Hepatocyte (in vitro differentiated cells): ENCODE measurements around the gene PIK3R6. TPM values are rescaled to one million over a fixed set of nuclear protein-coding genes. Genes with fewer than 3 reads are reported as not detected.

ENCODE experiments used
- DNase-seq: peaks from one replicate; pipeline ENCODE4 v3.0.0-alpha.2; 2016; ENCODE audit warnings: low spot score
- H2AFZ ChIP-seq: fragments of 200-600 bp; sonication (generic); 2 replicates; pipeline ENCODE4 v1.6.0; 2016; ENCODE audit warnings: antibody characterized with exemption, mild to moderate bottlenecking
- H3K27ac ChIP-seq: fragments of 200-600 bp; sonication (generic); 2 replicates; pipeline ENCODE4 v1.5.1; 2016; ENCODE audit warnings: mild to moderate bottlenecking
- H3K27me3 ChIP-seq: fragments of 200-600 bp; sonication (generic); 2 replicates; pipeline ENCODE4 v1.6.1; 2016
- H3K36me3 ChIP-seq: fragments of 200-600 bp; sonication (generic); replicated peaks from 2 replicates; pipeline ENCODE4 v1.5.1; 2016; ENCODE audit warnings: low read depth; ENCODE audit not compliant: insufficient read depth
- H3K4me1 ChIP-seq: fragments of 200-600 bp; sonication (generic); 2 replicates; pipeline ENCODE4 v1.5.1; 2016; ENCODE audit warnings: mild to moderate bottlenecking, moderate library complexity; ENCODE audit not compliant: insufficient read depth
- H3K4me2 ChIP-seq: fragments of 200-600 bp; sonication (generic); 2 replicates; pipeline ENCODE4 v1.6.0; 2016
- H3K4me3 ChIP-seq: fragments of 200-600 bp; sonication (generic); 2 replicates; pipeline ENCODE4 v1.5.1; 2016; ENCODE audit warnings: mild to moderate bottlenecking
- H3K79me2 ChIP-seq: fragments of 200-600 bp; sonication (generic); 2 replicates; pipeline ENCODE4 v1.6.0; 2017; ENCODE audit warnings: mild to moderate bottlenecking
- H3K9me2 ChIP-seq: fragments of 200-600 bp; sonication (generic); replicated peaks from 2 replicates; pipeline ENCODE4 v1.6.0; 2017; ENCODE audit warnings: mild to moderate bottlenecking; ENCODE audit not compliant: insufficient read depth
- H3K9me3 ChIP-seq: fragments of 200-600 bp; sonication (generic); 2 replicates; pipeline ENCODE4 v1.5.1; 2016; ENCODE audit warnings: low read depth, mild to moderate bottlenecking
- H4K20me1 ChIP-seq: fragments of 200-600 bp; sonication (generic); 2 replicates; pipeline ENCODE4 v1.6.0; 2016; ENCODE audit warnings: mild to moderate bottlenecking; ENCODE audit not compliant: insufficient read depth, poor library complexity, severe bottlenecking
- EZH2 ChIP-seq: fragments of 200-600 bp; sonication (generic); IDR thresholded peaks from 2 replicates; pipeline ENCODE4 v1.6.1; 2016; ENCODE audit warnings: antibody characterized with exemption, mild to moderate bottlenecking, borderline replicate concordance
- EZH2phosphoT487 ChIP-seq: fragments of 200-600 bp; sonication (generic); IDR thresholded peaks from one replicate; pipeline ENCODE4 v1.6.1; 2018; ENCODE audit warnings: antibody characterized with exemption, mild to moderate bottlenecking, low read depth, moderate library complexity; ENCODE audit not compliant: unreplicated experiment, severe bottlenecking
- WGBS: methylation state at CpG from one replicate; pipeline ENCODE4 v1.1.6; 2016; ENCODE audit warnings: low lambda C conversion rate; ENCODE audit errors: missing lambda C conversion rate; 5-methylcytosine and 5-hydroxymethylcytosine counted together
- polyA plus RNA-seq: library from polyadenylated mRNA; unstranded; fragments of >200 nt; fragmentation: Nextera tagmentation; extraction: Ambion mirVana; gene quantifications from 2 replicates; pipeline ENCODE4 v1.2.1, GENCODE V29; 2016
- total RNA-seq: library from RNA; depleted of rRNA; stranded (reverse); fragments of >200 nt; gene quantifications from 2 replicates; pipeline ENCODE4 v1.2.3, GENCODE V29; 2014
- TF ChIP-seq, protein P1 (sequence below): fragments of 200-600 bp; sonication (generic); IDR thresholded peaks from 2 replicates; pipeline ENCODE4 v1.5.1; 2016; ENCODE audit warnings: antibody characterized with exemption, mild to moderate bottlenecking; ENCODE audit not compliant: poor library complexity

The PIK3R6 gene
- total and polyA plus RNA-seq, 2 experiments from 2014 or later: 0.07 to 0.10 TPM

- WGBS: 88% methylated on average over 2 of the region's 2 CpGs
- no peak for DNase-seq
- Histone ChIP-seq H3K4me3 (no peak overlapping the region), H3K4me1 (no peaks in the 10 kb centered on the region), H4K20me1 (no peaks in the 10 kb centered on the region), H3K27ac (no peak overlapping the region), H3K27me3 (no peaks in the 10 kb centered on the region), H2AFZ (no peak overlapping the region), H3K4me2 (no peak overlapping the region), H3K9me3 (no peaks in the 10 kb centered on the region), H3K9me2 (no peaks in the 10 kb centered on the region), H3K79me2 (no peaks in the 10 kb centered on the region), H3K36me3 (no peaks in the 10 kb centered on the region)
- TF ChIP-seq, protein P1, sequence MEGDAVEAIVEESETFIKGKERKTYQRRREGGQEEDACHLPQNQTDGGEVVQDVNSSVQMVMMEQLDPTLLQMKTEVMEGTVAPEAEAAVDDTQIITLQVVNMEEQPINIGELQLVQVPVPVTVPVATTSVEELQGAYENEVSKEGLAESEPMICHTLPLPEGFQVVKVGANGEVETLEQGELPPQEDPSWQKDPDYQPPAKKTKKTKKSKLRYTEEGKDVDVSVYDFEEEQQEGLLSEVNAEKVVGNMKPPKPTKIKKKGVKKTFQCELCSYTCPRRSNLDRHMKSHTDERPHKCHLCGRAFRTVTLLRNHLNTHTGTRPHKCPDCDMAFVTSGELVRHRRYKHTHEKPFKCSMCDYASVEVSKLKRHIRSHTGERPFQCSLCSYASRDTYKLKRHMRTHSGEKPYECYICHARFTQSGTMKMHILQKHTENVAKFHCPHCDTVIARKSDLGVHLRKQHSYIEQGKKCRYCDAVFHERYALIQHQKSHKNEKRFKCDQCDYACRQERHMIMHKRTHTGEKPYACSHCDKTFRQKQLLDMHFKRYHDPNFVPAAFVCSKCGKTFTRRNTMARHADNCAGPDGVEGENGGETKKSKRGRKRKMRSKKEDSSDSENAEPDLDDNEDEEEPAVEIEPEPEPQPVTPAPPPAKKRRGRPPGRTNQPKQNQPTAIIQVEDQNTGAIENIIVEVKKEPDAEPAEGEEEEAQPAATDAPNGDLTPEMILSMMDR: no peak
- TF ChIP-seq EZH2 (no peak), EZH2phosphoT487 (no peak)
These were observed 19.6 kb downstream of the PIK3R6 start for GRCh38 chr17:8847891-8848290.

DNA sequence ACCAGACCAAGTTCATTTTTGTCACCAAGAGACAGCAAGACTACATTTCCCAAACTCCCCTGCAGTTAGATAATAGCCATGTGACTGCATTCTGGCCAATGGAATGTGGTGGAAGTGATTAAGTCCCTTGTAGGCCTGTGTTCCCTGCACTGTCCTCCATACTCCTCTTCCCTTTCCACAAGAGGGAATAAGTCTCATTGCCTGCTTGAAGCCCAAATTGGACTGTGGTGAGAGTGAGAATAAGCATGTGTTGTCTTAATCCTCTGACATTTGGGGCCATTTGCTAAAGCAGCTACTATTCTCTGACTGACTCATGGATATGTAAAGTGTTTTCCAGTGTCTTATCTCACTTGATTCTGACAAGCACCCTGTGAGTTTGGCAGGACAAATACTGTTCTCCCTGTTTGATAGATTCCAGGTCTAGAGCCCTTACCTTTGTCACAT, 20.7 kb downstream of the PIK3R6 start:
- DNase-seq: peak; percentile 45
- no peak overlapping the region for H3K4me3 ChIP-seq
- TF ChIP-seq EZH2phosphoT487 (no peak), EZH2 (no peak)
- TF ChIP-seq, protein P1: no peak
- H3K4me1 ChIP-seq: no peaks in the 10 kb centered on the region
- no peaks in the 10 kb centered on the region for H4K20me1 ChIP-seq
- H3K79me2 ChIP-seq: no peaks in the 10 kb centered on the region
- H3K9me3 ChIP-seq: no peaks in the 10 kb centered on the region
- no peak overlapping the region for H3K27ac ChIP-seq
- peak overlapping the region; percentile 34 for H2AFZ ChIP-seq
- no peaks in the 10 kb centered on the region for H3K36me3 ChIP-seq
- no peaks in the 10 kb centered on the region for H3K27me3 ChIP-seq
- H3K9me2 ChIP-seq: no peaks in the 10 kb centered on the region
- H3K4me2 ChIP-seq: no peak overlapping the region

GRCh38 chr17:8844229-8845218, 22.9 kb downstream of the PIK3R6 start:
- WGBS: 81% methylated on average over 9 of the region's 9 CpGs
- Histone ChIP-seq H3K27me3 (no peaks in the 10 kb centered on the region), H2AFZ (no peak overlapping the region), H3K4me2 (no peak overlapping the region), H3K4me1 (no peaks in the 10 kb centered on the region), H3K79me2 (no peaks in the 10 kb centered on the region), H3K36me3 (no peaks in the 10 kb centered on the region), H4K20me1 (no peaks in the 10 kb centered on the region), H3K9me3 (no peaks in the 10 kb centered on the region), H3K9me2 (no peaks in the 10 kb centered on the region), H3K27ac (no peak overlapping the region), H3K4me3 (no peak overlapping the region)
- TF ChIP-seq EZH2: no peak
- TF ChIP-seq, protein P1: no peak
- no peak for TF ChIP-seq EZH2phosphoT487
- DNase-seq: no peak
